Fibroblast of peridontal ligament (primary cell): ENCODE results near the gene TNK2.
"Not testable (repeated sequence)": the region's sequence is repeated elsewhere in the genome, so short reads cannot be mapped to it uniquely, and the experiment has no call there.

Experiments
- DNase-seq: peaks from one replicate; pipeline ENCODE4 v3.0.0-alpha.2; 2010; ENCODE audit errors: extremely low read depth

Gene TNK2

GRCh38 chr3:195850857-195851543, 57.4 kb downstream of the TNK2 start:
- DNase-seq: peak; percentile 94

GRCh38 chr3:195849322-195850074, 58.9 kb downstream of the TNK2 start:
- no peak for DNase-seq

- DNase-seq: peak; percentile 22
Measured at GRCh38 chr3:195847055-195847950, 61.0 kb downstream of the TNK2 start.

- no peak for DNase-seq
Measured at GRCh38 chr3:195845483-195845882, 62.9 kb downstream of the TNK2 start.

GRCh38 chr3:195844671-195845218, 63.6 kb downstream of the TNK2 start:
- no peak for DNase-seq

- DNase-seq: no peak
Measured at GRCh38 chr3:195839260-195840010, 68.9 kb downstream of the TNK2 start.

GRCh38 chr3:195838714-195839113, 69.6 kb downstream of the TNK2 start:
- no peak for DNase-seq

GRCh38 chr3:195836476-195837135, 71.7 kb downstream of the TNK2 start:
- DNase-seq: no peak

GRCh38 chr3:195835791-195836190, 72.6 kb downstream of the TNK2 start:
- DNase-seq: no peak

- DNase-seq: no peak
Measured at GRCh38 chr3:195834675-195835583, 73.4 kb downstream of the TNK2 start.

GRCh38 chr3:195829897-195830254, 78.5 kb downstream of the TNK2 start:
- DNase-seq: no peak

- DNase-seq: no peak
Measured at GRCh38 chr3:195828762-195829161, 79.6 kb downstream of the TNK2 start.

GRCh38 chr3:195825857-195826804, 82.2 kb downstream of the TNK2 start:
- no peak for DNase-seq

- DNase-seq: no peak
Measured at GRCh38 chr3:195825191-195825588, 83.2 kb downstream of the TNK2 start.

GRCh38 chr3:195824425-195825190, 83.7 kb downstream of the TNK2 start:
- DNase-seq: not testable (repeated sequence)

GRCh38 chr3:195823999-195824398, 84.4 kb downstream of the TNK2 start:
- no peak for DNase-seq

GRCh38 chr3:195823280-195823679, 85.1 kb downstream of the TNK2 start:
- DNase-seq: no peak
